Tibial artery (tissue), 4 donors: ENCODE results near the gene IRF3.

ENCODE experiments used
- DNase-seq, 2 donors: peaks; one replicate each; pipeline ENCODE4 v3.0.0-alpha.2; 2019
- H3K27ac ChIP-seq, 2 donors: fragments of 200-600 bp; sonication (generic) in 1 of 2; 1 replicate in 1 of 2; 2 replicates in 1 of 2; pipeline ENCODE4 v1.5.1; 2018 to 2019; ENCODE audit warnings: mild to moderate bottlenecking in 1 of 2
- H3K27me3 ChIP-seq, 2 donors: fragments of 200-600 bp; sonication (generic) in 1 of 2; one replicate each; pipeline versions ENCODE4 v1.5.1 to v1.6.0; 2016 to 2019
- H3K36me3 ChIP-seq, 3 donors: fragments of 200-600 bp; sonication (generic) in 2 of 3; one replicate each; pipeline ENCODE4 v1.5.1; 2016 to 2019; ENCODE audit warnings: mild to moderate bottlenecking in 2 of 3
- H3K4me1 ChIP-seq, 4 donors: fragments of 200-600 bp; sonication (generic) in 2 of 4; 1 replicate in 3 of 4; 2 replicates in 1 of 4; pipeline ENCODE4 v1.5.1; 2016 to 2019
- H3K4me3 ChIP-seq, 2 donors: fragments of 200-600 bp; sonication (generic) in 1 of 2; 1 replicate in 1 of 2; 2 replicates in 1 of 2; pipeline ENCODE4 v1.5.1; 2018 to 2019; ENCODE audit warnings: mild to moderate bottlenecking in 2 of 2
- H3K9me3 ChIP-seq, 3 donors: fragments of 200-600 bp; sonication (generic) in 1 of 3; one replicate each; pipeline ENCODE4 v1.5.1; 2016 to 2019
- CTCF ChIP-seq, 2 experiments: fragments of 200-600 bp in 1 of 2; fragments of 450-650 bp in 1 of 2; IDR thresholded peaks; one replicate each; pipeline ENCODE4 v1.5.1; 2017 to 2019; ENCODE audit warnings: antibody characterized with exemption in 2 of 2, mild to moderate bottlenecking in 1 of 2, moderate library complexity in 1 of 2
- intact Hi-C: fragments of 100-400 bp; cut with DNase I; formaldehyde crosslinking; loops from one replicate; pipeline ENCODE4 v1.15.0; 2023; ENCODE audit warnings: low total_unique reads

The IRF3 gene

GRCh38 chr19:49681830-49682229, 16.2 kb upstream of the IRF3 start:
- DNase-seq: no peak
- no peak overlapping the region for H3K4me3 ChIP-seq
- no peak for TF ChIP-seq CTCF (IDR thresholded peaks at IDR 0.05)
- intact Hi-C loops: no loop called here
- H3K9me3 ChIP-seq: no peaks in the 10 kb centered on the region
- H3K27me3 ChIP-seq: no peaks in the 10 kb centered on the region
- peaks cover 2 to 40% (median 36%) of the 10 kb centered on the region in 4 donors for H3K4me1 ChIP-seq
- no peak overlapping the region for H3K27ac ChIP-seq
- H3K36me3 ChIP-seq: peaks cover 53 to 61% (median 56%) of the 10 kb centered on the region in 3 donors

- Histone ChIP-seq H3K9me3 (no peaks in the 10 kb centered on the region), H3K27ac (peak overlapping the region; percentile 1 to 99), H3K36me3 (peaks cover 44 to 50% (median 45%) of the 10 kb centered on the region in 3 donors), H3K4me3 (peak overlapping the region; percentile 16 to 21), H3K27me3 (no peaks in the 10 kb centered on the region), H3K4me1 (peaks cover 6 to 45% (median 40%) of the 10 kb centered on the region in 4 donors)
- peak; percentile 78 to 92 for DNase-seq
- intact Hi-C loops: no loop called here
- TF ChIP-seq CTCF (IDR thresholded peaks at IDR 0.05): peak; percentile 97 to 100
Observed at GRCh38 chr19:49680421-49681351, 15.0 kb upstream of the IRF3 start.

- peaks cover 38 to 42% (median 38%) of the 10 kb centered on the region in 3 donors for H3K36me3 ChIP-seq
- no peak for TF ChIP-seq CTCF (IDR thresholded peaks at IDR 0.05)
- H3K4me3 ChIP-seq: peak overlapping the region in 1 of 2 donors; percentile 16
- intact Hi-C loops: loop anchor here (5.0 to 10.0 kb wide), 2 partner anchors 168 to 185 kb away; partner anchors contain the start of genes FCGRT and RPS11
- DNase-seq: no peak
- peak overlapping the region; percentile 1 to 99 for H3K27ac ChIP-seq
- peaks cover 6 to 49% (median 41%) of the 10 kb centered on the region in 4 donors for H3K4me1 ChIP-seq
- H3K9me3 ChIP-seq: no peaks in the 10 kb centered on the region
- H3K27me3 ChIP-seq: no peaks in the 10 kb centered on the region
Observed at GRCh38 chr19:49679771-49680413, 14.2 kb upstream of the IRF3 start.

DNA sequence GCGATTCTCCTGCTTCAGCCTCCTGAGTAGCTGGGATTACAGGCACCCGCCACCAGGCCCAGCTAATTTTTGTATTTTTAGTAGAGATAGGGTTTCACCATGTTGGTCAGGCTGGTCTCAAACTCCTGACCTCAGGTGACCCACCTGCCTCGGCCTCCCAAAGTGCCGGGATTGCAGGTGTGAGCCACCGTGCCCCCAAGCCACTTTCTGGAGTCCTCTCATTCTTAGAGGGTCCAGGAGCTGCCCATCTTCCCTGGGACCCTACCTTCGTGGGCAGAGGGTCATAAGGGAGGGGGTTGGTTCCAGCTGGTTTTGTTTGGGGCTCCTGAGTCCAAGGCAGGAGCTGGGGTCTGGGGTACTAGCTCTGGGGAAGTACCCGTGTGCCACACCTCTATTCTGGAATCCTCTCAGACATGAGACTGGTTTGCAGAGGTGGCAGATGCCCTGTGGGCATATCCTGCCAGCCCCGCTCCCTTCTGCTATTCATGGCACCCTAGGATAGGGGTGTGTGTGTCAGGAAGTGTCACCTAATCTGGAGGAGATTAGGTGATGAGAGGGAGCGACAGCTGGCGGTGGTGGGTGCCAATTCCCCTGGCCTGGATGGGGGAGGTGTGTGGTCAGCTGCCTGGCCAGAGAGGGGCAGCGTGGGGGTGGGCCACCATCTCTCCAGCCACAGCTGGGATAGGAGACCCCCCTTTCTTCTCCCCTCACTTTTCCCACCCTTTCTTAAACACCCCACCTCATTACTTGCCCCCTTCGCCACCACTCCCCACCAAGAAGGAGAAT, 13.5 kb upstream of the IRF3 start:
- intact Hi-C loops: loop anchor here (5.0 to 10.0 kb wide), 2 partner anchors 167 to 184 kb away; partner anchors contain the start of genes FCGRT and RPS11
- Histone ChIP-seq H3K9me3 (no peaks in the 10 kb centered on the region), H3K27me3 (no peaks in the 10 kb centered on the region), H3K27ac (peak overlapping the region in 1 of 2 donors; percentile 99), H3K36me3 (peaks cover 31 to 35% (median 31%) of the 10 kb centered on the region in 3 donors), H3K4me1 (peaks cover 6 to 49% (median 41%) of the 10 kb centered on the region in 4 donors), H3K4me3 (no peak overlapping the region)
- TF ChIP-seq CTCF (IDR thresholded peaks at IDR 0.05): no peak
- DNase-seq: no peak
